Endothelial cell of hepatic sinusoid (primary cell): ENCODE data around the gene TPPP3.
"Not testable (repeated sequence)": the region's sequence is repeated elsewhere in the genome, so short reads cannot be mapped to it uniquely, and the experiment has no call there.

Experiments
- in situ Hi-C: cut with HindIII; loops from 2 replicates; pipeline ENCODE4 v1.10.0; 2017; ENCODE audit warnings: low sequenced_read_pairs

The TPPP3 gene

GRCh38 chr16:67392301-67393059, 818 bp downstream of the TPPP3 start:
- in situ Hi-C loops: no loop called here

GRCh38 chr16:67391424-67392300, 1.6 kb downstream of the TPPP3 start:
- in situ Hi-C loops: no loop called here

- in situ Hi-C loops: no loop called here
These were observed 2.4 kb downstream of the TPPP3 start for GRCh38 chr16:67390816-67391423.

- in situ Hi-C loops: loop anchor here (10.0 kb wide), 1 partner anchor 455 kb away; the partner anchor contains the start of genes CES2 and CIAO2B
These were observed 3.1 kb downstream of the TPPP3 start for GRCh38 chr16:67389911-67390815.

- in situ Hi-C loops: loop anchor here (10.0 kb wide), 1 partner anchor 454 kb away; the partner anchor contains the start of genes CES2 and CIAO2B
These were observed 4.7 kb downstream of the TPPP3 start for GRCh38 chr16:67388591-67388990.

- in situ Hi-C loops: loop anchor here (10.0 kb wide), 1 partner anchor 453 kb away; the partner anchor contains the start of genes CES2 and CIAO2B
These were observed 5.1 kb downstream of the TPPP3 start for GRCh38 chr16:67388191-67388590.

- in situ Hi-C loops: loop anchor here (10.0 kb wide), 1 partner anchor 453 kb away; the partner anchor contains the start of genes CES2 and CIAO2B
These were observed 5.7 kb downstream of the TPPP3 start for GRCh38 chr16:67387479-67388079.

GRCh38 chr16:67386861-67387455, 6.3 kb downstream of the TPPP3 start:
- in situ Hi-C loops: loop anchor here (10.0 kb wide), 1 partner anchor 452 kb away; the partner anchor contains the start of genes CES2 and CIAO2B

GRCh38 chr16:67384778-67385510, 8.4 kb downstream of the TPPP3 start:
- in situ Hi-C loops: loop anchor here (5.0 to 10.0 kb wide), 2 partner anchors 58 to 450 kb away; partner anchors contain the start of genes CES2, CIAO2B, KCTD19 and LRRC36

- in situ Hi-C loops: loop anchor here (5.0 to 10.0 kb wide), 2 partner anchors 56 to 448 kb away; partner anchors contain the start of genes CES2, CIAO2B, KCTD19 and LRRC36
These were observed 10.0 kb downstream of the TPPP3 start for GRCh38 chr16:67383284-67383683.

- in situ Hi-C loops: no loop called here
These were observed 14.7 kb downstream of the TPPP3 start for GRCh38 chr16:67378642-67379041.

- in situ Hi-C loops: not testable (repeated sequence)
These were observed 17.3 kb downstream of the TPPP3 start for GRCh38 chr16:67376012-67376411.

- in situ Hi-C loops: no loop called here
These were observed 20.6 kb downstream of the TPPP3 start for GRCh38 chr16:67372664-67373063.

GRCh38 chr16:67370661-67371060, 22.6 kb downstream of the TPPP3 start:
- in situ Hi-C loops: no loop called here

- in situ Hi-C loops: no loop called here
These were observed 28.6 kb downstream of the TPPP3 start for GRCh38 chr16:67364600-67365235.

- in situ Hi-C loops: no loop called here
These were observed 32.3 kb downstream of the TPPP3 start for GRCh38 chr16:67361038-67361437.

GRCh38 chr16:67359540-67360269, 33.6 kb downstream of the TPPP3 start:
- in situ Hi-C loops: not testable (repeated sequence)
